NCI-H2107 treated with DMSO at 0.1 percent for 48 hours (cell line): ENCODE measurements around the gene LRP4.
A peak's percentile ranks its signal among the peaks of the same experiment; 100 is the strongest.

Experiments
- DNase-seq: peaks from one replicate; lab custom pipeline; 2025; ENCODE audit not compliant: unreplicated experiment; lab: John Stamatoyannopoulos, UW

Gene LRP4

DNA sequence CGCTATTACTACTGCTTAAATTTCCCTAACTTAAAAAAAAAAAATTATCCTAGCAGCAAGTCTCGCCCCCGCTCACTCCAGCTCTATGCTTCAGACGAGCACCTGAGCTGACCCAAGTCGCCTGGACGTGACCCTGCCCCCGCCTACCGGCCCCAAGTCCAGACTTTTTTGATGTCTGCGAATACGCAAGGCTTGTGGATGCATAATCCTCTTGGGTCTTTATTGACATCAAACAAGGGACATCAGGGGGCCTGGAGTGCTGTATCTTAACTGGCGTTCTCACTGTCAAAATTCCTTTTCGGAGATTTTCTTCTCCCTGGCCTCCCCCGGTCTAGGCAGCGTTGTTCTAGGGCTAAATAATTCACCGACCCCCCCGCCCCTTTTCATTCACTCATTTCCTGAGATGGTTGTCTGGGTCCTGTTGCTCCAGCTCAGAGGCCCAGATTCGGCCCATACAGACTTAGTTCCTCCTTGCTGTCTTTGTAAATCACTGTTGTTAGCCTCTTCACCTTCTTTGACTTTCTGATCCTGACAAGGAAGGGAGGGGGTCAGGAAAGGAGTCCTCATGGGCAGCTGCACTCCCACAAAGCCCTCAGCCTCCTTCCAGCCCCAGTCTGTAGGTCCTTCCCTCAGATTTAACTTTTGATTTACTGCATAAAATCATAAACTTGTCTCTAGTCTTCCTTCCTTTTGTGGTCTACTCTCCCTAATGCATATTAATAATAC lies 601 bp upstream of the LRP4 start:
- DNase-seq: no peak

GRCh38 chr11:46917762-46918082 lies 628 bp downstream of the LRP4 start:
- DNase-seq: no peak

DNA sequence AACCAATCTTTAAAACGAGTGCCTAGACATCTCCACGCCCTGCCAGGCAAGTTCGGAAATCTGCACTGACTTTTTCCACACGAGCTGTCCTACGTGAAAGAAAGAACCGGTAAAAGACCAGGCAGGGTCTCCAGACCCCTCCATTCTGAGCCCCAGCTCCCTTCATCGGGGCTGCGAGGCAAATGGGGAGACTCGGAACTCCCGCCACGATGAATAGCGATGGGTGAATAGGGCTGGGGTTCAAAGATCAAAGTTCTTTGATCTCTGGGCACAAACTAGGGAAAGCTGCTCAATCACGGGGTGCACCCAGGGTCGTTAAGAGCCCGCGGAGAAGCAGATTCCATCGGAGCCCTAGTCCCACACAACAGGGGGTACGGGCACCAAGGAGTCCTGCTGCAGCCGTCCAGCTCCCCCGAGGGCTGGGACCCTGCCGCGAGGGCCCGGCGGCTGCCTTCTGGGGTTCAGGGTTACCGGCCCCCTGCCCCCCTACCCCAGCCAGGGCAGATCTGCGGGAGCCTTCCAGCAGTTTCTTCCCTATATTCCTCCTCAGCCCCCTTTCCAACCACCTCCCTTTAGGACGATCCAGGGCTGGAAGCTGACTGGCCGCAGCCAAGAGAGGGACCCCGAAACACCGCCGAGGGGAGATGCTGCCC lies 1.1 kb downstream of the LRP4 start:
- no peak for DNase-seq

DNA sequence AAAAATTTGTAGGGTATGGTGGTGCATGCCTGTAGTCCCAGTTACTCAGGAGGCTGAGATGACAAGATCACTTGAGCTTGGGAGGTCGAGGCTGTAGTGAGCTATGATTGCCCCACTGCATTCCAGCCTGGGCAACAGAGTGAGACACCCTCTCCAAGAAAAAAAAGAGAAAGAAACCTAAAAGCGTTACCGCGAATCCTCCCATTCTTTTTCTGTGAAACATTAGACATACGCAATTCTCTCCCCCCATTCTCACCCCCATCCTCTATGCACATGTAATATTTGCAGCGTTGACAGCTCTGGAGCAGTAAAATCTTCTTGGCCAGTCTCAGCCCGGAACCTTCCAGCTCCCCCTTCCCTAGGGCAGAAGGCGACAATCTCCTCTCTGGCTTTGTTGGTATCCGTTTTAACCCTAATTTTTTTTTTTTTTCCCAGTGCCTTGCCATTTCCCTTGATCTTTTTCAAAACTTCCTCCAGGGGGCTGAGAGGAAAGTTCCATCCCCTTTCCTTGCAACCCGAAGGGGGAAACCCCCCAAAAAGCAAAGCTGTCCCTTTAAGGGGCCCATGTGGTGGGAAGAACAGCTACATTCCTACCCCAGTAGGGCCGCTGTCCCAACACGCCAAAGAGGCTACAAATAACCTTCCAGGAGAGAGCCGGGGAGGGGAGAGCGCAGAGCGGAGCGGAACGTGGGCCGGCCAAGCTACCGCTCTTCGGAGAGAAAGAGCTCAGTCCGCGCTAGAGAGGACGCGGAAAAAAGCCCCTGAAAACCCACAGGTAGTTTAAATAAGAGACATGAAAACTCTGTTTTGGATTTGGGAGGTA lies 1.9 kb downstream of the LRP4 start:
- DNase-seq: no peak

DNA sequence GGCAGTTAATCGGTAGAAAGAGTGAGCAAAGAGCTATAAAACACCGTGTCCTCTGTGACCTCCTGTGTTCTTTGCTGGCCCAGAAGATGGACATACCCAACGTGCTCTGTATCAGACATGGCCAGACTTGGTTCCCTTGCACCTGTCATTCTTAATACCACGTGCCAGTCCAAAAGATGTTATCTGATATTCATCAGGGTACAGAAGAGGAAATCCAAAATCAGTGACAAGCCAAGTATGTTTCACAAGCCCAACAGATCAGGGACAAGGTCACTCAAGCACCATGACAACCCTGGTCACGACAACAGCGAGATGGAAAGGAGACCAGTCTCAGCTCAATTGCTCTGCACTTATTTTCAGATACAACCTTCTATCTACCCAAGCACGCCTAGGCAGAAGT lies 3.4 kb downstream of the LRP4 start:
- no peak for DNase-seq

- no peak for DNase-seq
These were observed 4.0 kb downstream of the LRP4 start for GRCh38 chr11:46914363-46914762.

GRCh38 chr11:46913484-46913883 lies 4.9 kb downstream of the LRP4 start:
- DNase-seq: no peak

- peak; percentile 68 for DNase-seq
These were observed 5.7 kb downstream of the LRP4 start for GRCh38 chr11:46912526-46913150.

GRCh38 chr11:46907606-46908005 lies 10.7 kb downstream of the LRP4 start:
- no peak for DNase-seq

GRCh38 chr11:46906609-46907041 lies 11.7 kb downstream of the LRP4 start:
- DNase-seq: no peak

GRCh38 chr11:46905806-46906205 lies 12.5 kb downstream of the LRP4 start:
- DNase-seq: no peak

- DNase-seq: no peak
These were observed 14.5 kb downstream of the LRP4 start for GRCh38 chr11:46903846-46904245.

DNA sequence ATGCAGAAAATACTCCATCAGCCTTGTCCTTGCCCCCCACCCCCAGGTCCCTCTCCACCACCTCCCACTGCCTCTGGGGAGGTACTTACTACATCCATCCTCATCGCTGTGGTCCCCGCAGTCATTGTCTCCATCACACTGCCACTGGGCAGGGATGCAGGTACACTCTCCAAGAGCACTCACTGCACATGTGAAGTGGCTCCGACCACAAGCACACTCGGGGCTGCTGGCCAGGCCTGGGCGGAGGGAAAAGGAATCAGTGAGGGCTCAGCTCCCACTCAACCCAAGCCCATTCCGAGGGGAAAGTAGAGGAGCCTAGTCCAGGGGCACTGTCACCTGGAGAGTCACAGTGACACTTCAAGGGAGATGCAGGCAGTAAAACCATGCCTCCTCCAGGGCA lies 15.7 kb downstream of the LRP4 start:
- DNase-seq: no peak

GRCh38 chr11:46901156-46901555 lies 17.2 kb downstream of the LRP4 start:
- no peak for DNase-seq

DNA sequence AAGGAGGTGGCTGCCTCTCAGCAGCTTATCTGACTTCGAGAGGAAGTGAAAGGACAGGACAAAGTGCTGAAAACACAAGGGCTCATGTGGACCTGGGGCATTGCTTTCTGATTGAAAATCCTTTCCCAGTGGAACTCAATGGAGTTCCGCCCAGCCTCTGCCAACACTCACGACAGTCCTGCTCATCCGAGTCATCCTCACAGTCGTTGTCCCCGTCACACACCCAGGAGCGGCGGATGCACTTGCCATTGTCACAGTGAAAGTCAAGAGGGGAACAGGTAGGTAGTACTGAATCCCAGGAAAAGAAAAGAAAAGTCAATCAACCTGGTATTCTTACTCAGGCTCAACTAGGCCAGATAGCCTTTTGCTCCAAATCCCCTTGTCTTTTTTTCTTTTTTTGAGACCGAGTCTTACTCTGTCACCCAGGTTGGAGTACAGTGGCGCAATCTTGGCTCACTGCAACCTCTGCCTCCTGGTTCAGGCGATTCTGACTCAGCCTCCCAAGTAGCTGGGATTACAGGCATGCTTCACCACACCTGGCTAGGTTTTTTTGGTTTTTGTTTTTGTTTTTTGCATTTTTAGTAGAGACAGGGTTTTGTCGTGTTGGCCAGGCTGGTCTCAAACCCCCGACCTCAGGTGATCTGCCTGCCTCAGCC lies 18.1 kb downstream of the LRP4 start:
- no peak for DNase-seq

GRCh38 chr11:46899501-46900025 lies 18.8 kb downstream of the LRP4 start:
- DNase-seq: no peak

DNA sequence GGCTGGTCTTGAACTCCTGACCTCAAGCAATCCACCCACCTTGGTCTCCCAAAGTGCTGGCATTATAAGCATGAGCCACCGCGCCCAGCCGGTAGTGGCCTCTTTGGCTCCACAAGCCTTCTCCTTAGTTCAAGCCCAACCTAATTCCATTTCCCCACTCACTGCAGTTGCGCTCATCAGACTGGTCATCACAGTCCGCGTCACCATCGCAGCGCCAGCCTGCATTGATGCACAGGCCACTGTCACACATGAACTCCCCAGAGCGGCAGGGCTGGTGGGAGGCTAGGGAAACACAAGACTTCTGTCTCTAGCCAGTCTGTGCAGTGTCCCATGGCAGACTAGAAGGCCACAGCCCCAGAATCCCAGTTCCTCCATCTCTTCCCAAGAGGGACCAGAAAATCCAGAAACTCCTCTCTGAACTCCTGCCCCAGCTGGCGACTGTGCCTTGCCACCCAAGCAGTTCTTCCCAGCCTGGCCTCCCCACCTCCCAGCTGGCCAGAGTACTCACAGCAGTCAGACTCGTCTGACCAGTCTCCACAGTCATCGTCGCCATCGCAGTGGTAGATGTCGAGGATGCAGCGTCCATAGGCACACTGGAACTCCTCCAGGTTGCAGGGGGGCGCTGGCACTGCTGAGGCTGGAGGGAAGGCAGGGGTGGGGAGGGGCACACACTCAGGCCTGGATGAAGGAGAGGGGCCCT lies 19.8 kb downstream of the LRP4 start:
- no peak for DNase-seq

DNA sequence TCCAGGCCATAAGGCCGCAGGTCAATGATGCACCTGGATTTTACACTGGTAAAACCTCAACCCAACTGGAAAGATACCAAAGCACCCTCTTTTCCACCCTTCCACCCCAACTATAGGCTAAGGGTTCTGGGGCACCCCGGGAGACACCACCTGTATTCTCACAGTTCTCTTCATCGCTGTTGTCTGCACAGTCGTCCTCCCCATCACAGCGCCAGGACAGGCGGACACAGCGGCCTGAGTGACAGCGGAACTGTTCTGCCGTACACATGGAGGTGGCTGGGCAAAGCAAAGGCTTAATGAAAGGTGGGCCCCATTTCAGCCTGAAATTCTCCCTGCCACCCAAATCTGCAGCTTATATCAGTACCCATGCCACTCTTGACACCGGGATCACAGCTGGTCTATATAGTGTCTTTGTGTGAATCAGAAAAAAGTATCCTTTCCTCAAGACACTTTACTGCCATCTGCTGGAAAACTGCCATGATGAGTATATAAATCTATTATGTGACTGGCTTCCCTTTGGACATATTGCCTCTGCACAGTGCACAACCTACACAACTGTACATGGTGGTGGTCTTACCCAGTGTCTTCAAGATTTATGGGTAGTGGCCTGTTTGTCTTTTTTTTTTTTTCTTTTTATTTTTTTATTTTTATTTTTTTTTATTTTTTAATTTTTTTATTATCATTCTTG lies 21.5 kb downstream of the LRP4 start:
- DNase-seq: peak; percentile 6

- no peak for DNase-seq
These were observed 22.5 kb downstream of the LRP4 start for GRCh38 chr11:46895821-46896220.

- no peak for DNase-seq
These were observed 23.4 kb downstream of the LRP4 start for GRCh38 chr11:46894961-46895360.
